PC-9 (cell line): ENCODE results near the gene TBCA.
"Not testable (repeated sequence)": the region's sequence is repeated elsewhere in the genome, so short reads cannot be mapped to it uniquely, and the experiment has no call there.

ENCODE experiments used
- EZH2 ChIP-seq: fragments of 200-600 bp; sonication (generic); IDR thresholded peaks from 2 replicates; pipeline ENCODE4 v1.8.0; 2017; ENCODE audit warnings: antibody characterized with exemption, low read depth
- TF ChIP-seq, protein P1 (sequence below): fragments of 200-600 bp; sonication (generic); conservative IDR thresholded peaks from 2 replicates; pipeline ENCODE4 v1.6.1; 2017; ENCODE audit warnings: mixed run types, antibody characterized with exemption, mild to moderate bottlenecking, moderate library complexity

DNA sequence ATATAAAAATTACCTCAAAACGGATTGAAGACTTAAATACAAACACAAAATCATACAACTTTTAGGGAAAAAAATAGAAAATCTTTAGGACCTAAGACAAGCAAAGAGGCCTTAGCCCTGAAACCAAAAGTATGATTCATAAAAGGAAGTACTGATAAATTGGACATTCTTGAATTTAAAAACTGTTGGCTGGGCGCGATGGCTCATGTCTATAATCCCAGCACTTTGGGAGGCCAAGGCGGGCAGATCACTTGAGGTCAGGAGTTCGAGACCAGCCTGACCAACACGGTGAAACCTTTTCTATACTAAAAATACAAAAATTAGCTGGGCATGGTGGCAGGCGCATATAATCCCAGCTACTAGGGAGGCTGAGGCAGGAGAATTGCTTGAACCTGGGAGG lies 76.6 kb downstream of the TBCA start:
- TF ChIP-seq, protein P1, sequence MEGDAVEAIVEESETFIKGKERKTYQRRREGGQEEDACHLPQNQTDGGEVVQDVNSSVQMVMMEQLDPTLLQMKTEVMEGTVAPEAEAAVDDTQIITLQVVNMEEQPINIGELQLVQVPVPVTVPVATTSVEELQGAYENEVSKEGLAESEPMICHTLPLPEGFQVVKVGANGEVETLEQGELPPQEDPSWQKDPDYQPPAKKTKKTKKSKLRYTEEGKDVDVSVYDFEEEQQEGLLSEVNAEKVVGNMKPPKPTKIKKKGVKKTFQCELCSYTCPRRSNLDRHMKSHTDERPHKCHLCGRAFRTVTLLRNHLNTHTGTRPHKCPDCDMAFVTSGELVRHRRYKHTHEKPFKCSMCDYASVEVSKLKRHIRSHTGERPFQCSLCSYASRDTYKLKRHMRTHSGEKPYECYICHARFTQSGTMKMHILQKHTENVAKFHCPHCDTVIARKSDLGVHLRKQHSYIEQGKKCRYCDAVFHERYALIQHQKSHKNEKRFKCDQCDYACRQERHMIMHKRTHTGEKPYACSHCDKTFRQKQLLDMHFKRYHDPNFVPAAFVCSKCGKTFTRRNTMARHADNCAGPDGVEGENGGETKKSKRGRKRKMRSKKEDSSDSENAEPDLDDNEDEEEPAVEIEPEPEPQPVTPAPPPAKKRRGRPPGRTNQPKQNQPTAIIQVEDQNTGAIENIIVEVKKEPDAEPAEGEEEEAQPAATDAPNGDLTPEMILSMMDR, result not testable (repeated sequence)
- TF ChIP-seq EZH2, result not testable (repeated sequence)
